T-cell (primary cell): ENCODE measurements around the gene C16orf89. TPM values are rescaled to one million over a fixed set of nuclear protein-coding genes. Genes with fewer than 3 reads are reported as not detected.
A peak's percentile ranks its signal among the peaks of the same experiment; 100 is the strongest.

Source experiments
- ATAC-seq, 4 experiments: fragments of 200-7000 bp in 3 of 4; fragments of 150-1000 bp in 1 of 4; cut with Tn5 transposase; replicated peaks in 1 of 4; 1 replicate in 3 of 4; 2 replicates in 1 of 4; pipeline ENCODE4 v1.10.0; 2021; ENCODE audit warnings: moderate library complexity in 3 of 4, mild to moderate bottlenecking in 2 of 4, moderate number of reproducible peaks in 1 of 4
- CTCF ChIA-PET, 2 donors: fragments of 300-600 bp; sonication (Branson Sonifier 250); formaldehyde crosslinking; loops; one replicate each; lab custom pipeline; 2022; ENCODE audit warnings: antibody characterized with exemption in 2 of 2; lab: Charles Lee
- POLR2A ChIA-PET, 2 donors: fragments of 300-600 bp; sonication (Branson Sonifier 250); formaldehyde crosslinking; loops; one replicate each; lab custom pipeline; 2022; ENCODE audit warnings: antibody characterized with exemption in 2 of 2; lab: Charles Lee
- DNase-seq, 35 experiments: peaks; one replicate each; pipeline versions ENCODE4 v3.0.0 to v3.0.0-alpha.2; 2013 to 2023
- H3K27ac ChIP-seq: one replicate; pipeline ENCODE4 v1.5.1; 2013; ENCODE audit warnings: low read length
- H3K27me3 ChIP-seq, 2 experiments: replicated peaks in 1 of 2; 1 replicate in 1 of 2; 2 replicates in 1 of 2; pipeline versions ENCODE4 v1.6.1 to v1.7.0; 2013; ENCODE audit warnings: low read length in 1 of 2, mixed read lengths in 1 of 2; ENCODE audit not compliant: control insufficient read depth in 2 of 2, insufficient read depth in 2 of 2; ENCODE audit errors: extremely low read depth in 1 of 2
- H3K36me3 ChIP-seq, 2 donors: 1 replicate in 1 of 2; 2 replicates in 1 of 2; pipeline versions ENCODE4 v1.6.1 to v1.7.0; 2013; ENCODE audit warnings: low read length in 1 of 2; ENCODE audit not compliant: control insufficient read depth in 2 of 2, insufficient read depth in 1 of 2; ENCODE audit errors: extremely low read depth in 1 of 2
- H3K4me1 ChIP-seq, 2 experiments: 1 replicate in 1 of 2; 2 replicates in 1 of 2; pipeline versions ENCODE4 v1.6.1 to v1.7.0; 2013; ENCODE audit warnings: low read length in 2 of 2, mixed read lengths in 1 of 2; ENCODE audit not compliant: insufficient read depth in 2 of 2, control insufficient read depth in 1 of 2; ENCODE audit errors: extremely low read depth in 1 of 2
- H3K4me3 ChIP-seq, 2 donors: 1 replicate in 1 of 2; 2 replicates in 1 of 2; pipeline versions ENCODE4 v1.5.1 to v1.7.0; 2013; ENCODE audit warnings: mild to moderate bottlenecking in 2 of 2, low read length in 1 of 2, moderate library complexity in 1 of 2; ENCODE audit not compliant: control insufficient read depth in 1 of 2; ENCODE audit errors: extremely low read depth in 1 of 2
- H3K9me3 ChIP-seq: 2 replicates; pipeline ENCODE4 v1.7.0; 2013
- H3K27ac Mint-ChIP-seq, 2 donors: one replicate each; pipeline ENCODE4 v1.8.0; 2020 to 2021; ENCODE audit warnings: mild to moderate bottlenecking in 2 of 2, mixed read lengths in 2 of 2
- H3K27me3 Mint-ChIP-seq, 2 donors: one replicate each; pipeline ENCODE4 v1.8.0; 2021 to 2022; ENCODE audit warnings: mixed read lengths in 2 of 2
- H3K36me3 Mint-ChIP-seq: one replicate; pipeline ENCODE4 v1.8.0; 2021; ENCODE audit warnings: mixed read lengths
- H3K4me1 Mint-ChIP-seq, 3 donors: one replicate each; pipeline ENCODE4 v1.8.0; 2020 to 2022; ENCODE audit warnings: mixed read lengths in 3 of 3, mild to moderate bottlenecking in 1 of 3
- H3K4me3 Mint-ChIP-seq, 3 donors: one replicate each; pipeline ENCODE4 v1.8.0; 2020 to 2022; ENCODE audit warnings: mild to moderate bottlenecking in 3 of 3, mixed read lengths in 3 of 3, moderate library complexity in 3 of 3
- H3K9me3 Mint-ChIP-seq, 3 donors: one replicate each; pipeline ENCODE4 v1.8.0; 2020 to 2022; ENCODE audit warnings: mixed read lengths in 3 of 3
- WGBS: methylation state at CpG from one replicate; pipeline ENCODE4 v1.1.5; 2013; ENCODE audit warnings: missing lambda C conversion rate; ENCODE audit not compliant: insufficient coverage; 5-methylcytosine and 5-hydroxymethylcytosine counted together
- total RNA-seq, 35 experiments: library from RNA in 6 of 35; stranded (reverse) in 6 of 35; fragments of 120-200 nt in 1 of 35; gene quantifications; one replicate each; pipeline versions ENCODE4 v1.2.1 to v1.2.4 and lab custom pipeline; 2013 to 2026

Gene C16orf89
- total RNA-seq, 5 donors from 2014 or later (not counting 1 experiment from before 2014, with no cell fraction given) = 0.62 to 0.79 TPM; not detected in 3

DNA sequence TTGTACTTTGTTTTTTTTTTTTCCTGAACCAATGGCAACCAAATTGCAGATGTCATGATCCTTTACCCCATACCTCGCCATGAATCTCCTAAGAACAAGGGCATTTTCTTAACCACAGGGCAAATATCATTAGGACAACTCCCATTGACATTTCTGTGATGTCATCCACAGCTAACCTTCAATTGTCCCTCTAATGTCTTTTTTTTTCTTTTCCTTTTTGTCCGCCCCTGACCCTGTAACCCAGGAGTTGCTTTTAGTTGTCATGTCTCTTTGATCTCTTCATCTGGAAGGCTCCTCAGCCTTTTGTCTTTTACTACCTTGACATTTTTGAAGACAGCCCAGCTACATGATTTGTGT is 31.6 kb downstream of the C16orf89 start:
- peak overlapping the region; percentile 77 to 87 (median 78) for H3K4me3 Mint-ChIP-seq
- POLR2A ChIA-PET = no interaction called here
- DNase-seq (no peak), ATAC-seq (no peak)
- no peaks in the 10 kb centered on the region for H3K9me3 ChIP-seq
- CTCF ChIA-PET = no interaction called here
- peak overlapping the region; percentile 68 for H3K27ac ChIP-seq
- H3K27me3 Mint-ChIP-seq = no peaks in the 10 kb centered on the region
- peaks cover 16 to 23% (median 18%) of the 10 kb centered on the region in 3 donors for H3K4me1 Mint-ChIP-seq
- peaks cover 10 to 20% of the 10 kb centered on the region in 2 experiments for H3K4me1 ChIP-seq
- H3K36me3 ChIP-seq = no peaks in the 10 kb centered on the region
- H3K27me3 ChIP-seq = no peaks in the 10 kb centered on the region
- H3K27ac Mint-ChIP-seq = peak overlapping the region; percentile 89 to 90
- H3K4me3 ChIP-seq = peak overlapping the region; percentile 79 to 84
- peaks cover 13% of the 10 kb centered on the region for H3K36me3 Mint-ChIP-seq
- no peaks in the 10 kb centered on the region for H3K9me3 Mint-ChIP-seq
- WGBS = 14% methylated on average over 2 of the region's 2 CpGs

DNA sequence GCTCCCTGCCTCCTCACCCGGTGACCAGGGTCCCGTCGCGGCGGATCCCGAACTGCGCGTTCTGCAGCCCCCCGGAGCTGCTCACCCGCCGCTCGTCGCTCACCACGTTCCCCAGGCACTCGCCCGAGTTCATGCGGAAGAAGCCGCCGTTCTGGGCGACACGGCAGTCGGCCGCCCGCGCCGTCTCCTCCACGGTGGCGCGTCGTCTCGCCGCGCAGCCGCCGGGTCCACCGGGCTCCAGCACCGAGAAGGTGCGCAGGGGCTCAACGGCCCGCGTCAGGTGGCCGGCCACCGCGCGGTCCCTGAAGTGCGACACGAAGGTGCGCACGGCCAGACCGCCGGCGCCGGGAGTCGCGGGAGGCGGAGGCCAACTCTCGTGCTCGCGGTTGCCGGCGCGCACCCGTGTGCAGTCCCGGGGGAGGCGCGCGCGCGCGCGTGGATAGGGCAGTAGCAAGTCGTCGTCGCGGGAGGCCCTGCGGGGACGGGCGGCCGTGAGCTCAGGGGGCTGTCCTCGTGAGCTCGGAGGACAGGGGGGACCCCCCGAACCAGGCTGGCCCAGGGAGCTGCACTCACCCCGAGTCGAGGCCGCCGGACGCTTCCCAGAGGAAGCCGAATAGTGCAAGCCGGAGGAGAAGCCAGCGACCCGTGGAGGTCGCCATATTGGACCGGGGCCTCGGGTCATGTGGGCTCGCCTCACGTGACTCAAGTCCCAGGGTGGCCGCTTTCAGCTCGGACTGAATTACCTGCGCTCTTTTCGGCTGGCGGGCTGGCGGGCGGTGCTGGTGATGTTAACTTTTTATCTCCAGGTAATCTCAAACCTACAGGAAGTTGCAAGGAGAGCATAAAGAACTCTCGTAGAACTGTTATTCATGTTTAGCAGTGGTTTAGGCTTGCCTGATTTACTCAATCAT is 32.2 kb downstream of the C16orf89 start, which contains the start of gene NAGPA:
Gene NAGPA (minus strand): TSS at position 680 of the 911 bp plus-strand sequence. CDS start 21 bp downstream, at position 659.
- H3K9me3 ChIP-seq = no peaks in the 10 kb centered on the region
- Mint-ChIP-seq H3K9me3 (no peaks in the 10 kb centered on the region), H3K4me3 (peak within 1 kb of the TSS; percentile 77 to 87 (median 78)), H3K27ac (peak within 1 kb of the TSS; percentile 89 to 90), H3K36me3 (peaks cover 18% of the 10 kb centered on the region), H3K4me1 (peaks cover 16 to 23% (median 18%) of the 10 kb centered on the region in 3 donors), H3K27me3 (no peaks in the 10 kb centered on the region)
- no peaks in the 10 kb centered on the region for H3K27me3 ChIP-seq
- ATAC-seq (peak; percentile 89 to 96 (median 94)), DNase-seq (peak; percentile 67 to 88 (median 81))
- POLR2A ChIA-PET = no interaction called here
- H3K4me3 ChIP-seq = peak within 1 kb of the TSS; percentile 79 to 84
- WGBS = under 1% methylated on average over 97 of the region's 104 CpGs
- H3K4me1 ChIP-seq = peaks cover 10 to 20% of the 10 kb centered on the region in 2 experiments
- peaks cover 0 to 4% of the 10 kb centered on the region in 2 donors for H3K36me3 ChIP-seq
- H3K27ac ChIP-seq = peak within 1 kb of the TSS; percentile 68
- CTCF ChIA-PET = no interaction called here

DNA sequence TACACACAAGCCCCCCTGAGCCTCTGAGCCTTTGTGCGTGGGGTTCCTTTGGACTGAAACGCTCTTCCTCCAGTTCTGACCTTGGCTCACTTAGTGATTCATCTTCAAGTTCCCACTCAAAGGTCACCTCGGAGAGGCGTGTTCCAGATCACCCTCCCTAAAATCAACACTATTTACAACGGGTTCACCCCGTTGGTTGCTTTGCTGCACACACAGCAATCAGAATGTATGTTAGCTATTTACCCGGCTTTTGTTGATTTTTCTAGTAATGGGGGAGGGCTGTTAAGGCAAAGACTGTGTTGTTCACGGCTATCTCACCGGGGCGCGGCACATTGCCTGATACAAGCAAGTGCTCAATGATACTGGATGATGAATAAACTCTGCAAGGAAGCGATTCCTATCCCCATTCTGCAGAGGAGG is 33.0 kb downstream of the C16orf89 start:
- no peaks in the 10 kb centered on the region for H3K27me3 Mint-ChIP-seq
- no peaks in the 10 kb centered on the region for H3K9me3 Mint-ChIP-seq
- ATAC-seq (no peak), DNase-seq (no peak)
- Histone ChIP-seq H3K4me1 (peaks cover 10 to 20% of the 10 kb centered on the region in 2 experiments), H3K27me3 (no peaks in the 10 kb centered on the region), H3K36me3 (peaks cover 0 to 8% of the 10 kb centered on the region in 2 donors), H3K9me3 (no peaks in the 10 kb centered on the region), H3K4me3 (peak overlapping the region; percentile 79 to 84), H3K27ac (no peak overlapping the region)
- peaks cover 16 to 23% (median 18%) of the 10 kb centered on the region in 3 donors for H3K4me1 Mint-ChIP-seq
- peak overlapping the region; percentile 61 to 70 for H3K27ac Mint-ChIP-seq
- H3K36me3 Mint-ChIP-seq = peaks cover 18% of the 10 kb centered on the region
- ChIA-PET CTCF (no interaction called here), POLR2A (no interaction called here)
- WGBS = 49% methylated on average over 7 of the region's 12 CpGs
- peak overlapping the region; percentile 77 to 87 (median 78) for H3K4me3 Mint-ChIP-seq

DNA sequence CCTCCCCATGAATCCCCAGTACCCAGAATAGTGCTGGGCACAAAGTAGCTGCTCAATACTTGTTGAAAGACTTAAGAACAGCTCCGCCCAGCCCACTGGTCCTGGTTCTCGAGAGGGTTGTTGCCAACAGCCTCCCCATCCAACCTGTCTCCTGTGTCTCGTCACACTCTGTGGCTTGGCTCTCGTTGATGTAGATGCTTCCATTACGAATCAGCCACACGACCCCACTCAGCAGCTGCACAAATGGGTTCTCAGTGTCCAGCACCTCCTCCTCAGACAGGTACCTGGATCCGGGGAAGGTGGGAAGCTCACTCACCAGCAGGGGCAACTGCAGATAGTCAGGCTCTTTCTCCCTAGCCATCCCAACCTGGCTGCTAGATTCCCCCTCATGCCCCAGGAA is 34.2 kb downstream of the C16orf89 start:
- ATAC-seq (no peak), DNase-seq (no peak)
- no peaks in the 10 kb centered on the region for H3K9me3 ChIP-seq
- Mint-ChIP-seq H3K36me3 (peaks cover 21% of the 10 kb centered on the region), H3K27ac (no peak overlapping the region), H3K9me3 (no peaks in the 10 kb centered on the region), H3K4me3 (peak overlapping the region; percentile 51 to 77 (median 57)), H3K27me3 (no peaks in the 10 kb centered on the region), H3K4me1 (peaks cover 16 to 23% (median 18%) of the 10 kb centered on the region in 3 donors)
- H3K27me3 ChIP-seq = no peaks in the 10 kb centered on the region
- H3K27ac ChIP-seq = no peak overlapping the region
- peaks cover 10 to 20% of the 10 kb centered on the region in 2 experiments for H3K4me1 ChIP-seq
- no peak overlapping the region for H3K4me3 ChIP-seq
- 91% methylated on average over 7 of the region's 7 CpGs for WGBS
- POLR2A ChIA-PET = no interaction called here
- CTCF ChIA-PET = no interaction called here
- peaks cover 4 to 14% of the 10 kb centered on the region in 2 donors for H3K36me3 ChIP-seq

DNA sequence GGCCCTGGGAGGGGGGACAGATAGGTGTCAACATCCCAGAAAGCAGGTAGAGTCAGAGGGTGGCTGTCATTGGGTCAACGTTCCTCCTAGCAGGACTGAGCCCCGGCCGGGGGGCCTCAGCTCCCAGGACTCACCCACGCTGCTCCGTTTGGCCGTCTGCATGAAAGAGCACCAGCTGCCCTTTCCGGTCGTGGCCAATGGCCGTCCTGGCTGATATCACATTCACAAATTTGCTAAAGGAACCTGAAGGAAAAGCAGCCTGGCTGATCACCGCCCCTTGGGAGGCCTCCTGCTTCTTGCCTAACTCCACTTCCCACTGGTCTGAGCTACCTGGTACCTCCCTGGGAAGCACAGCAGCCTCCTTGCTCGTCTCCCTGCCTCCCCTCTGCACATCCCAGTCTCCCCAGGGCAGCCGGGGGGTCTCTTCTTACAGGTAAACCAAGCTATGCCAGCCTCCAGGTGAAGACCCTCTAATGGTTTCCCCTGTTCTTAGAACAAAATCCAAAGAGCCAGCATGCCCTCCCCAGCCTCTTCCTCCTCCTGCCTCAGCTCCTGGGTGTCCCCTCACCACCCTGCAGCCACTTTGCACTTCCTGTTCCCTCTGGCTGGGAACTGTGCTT is 35.4 kb downstream of the C16orf89 start:
- peaks cover 21% of the 10 kb centered on the region for H3K36me3 Mint-ChIP-seq
- ATAC-seq (no peak), DNase-seq (no peak)
- Histone ChIP-seq H3K4me1 (peaks cover 10 to 20% of the 10 kb centered on the region in 2 experiments), H3K9me3 (no peaks in the 10 kb centered on the region), H3K36me3 (peaks cover 4 to 17% of the 10 kb centered on the region in 2 donors), H3K27me3 (no peaks in the 10 kb centered on the region), H3K4me3 (no peak overlapping the region), H3K27ac (no peak overlapping the region)
- 94% methylated on average over 12 of the region's 12 CpGs for WGBS
- CTCF ChIA-PET = no interaction called here
- no peak overlapping the region for H3K4me3 Mint-ChIP-seq
- POLR2A ChIA-PET = no interaction called here
- H3K27me3 Mint-ChIP-seq = no peaks in the 10 kb centered on the region
- no peaks in the 10 kb centered on the region for H3K9me3 Mint-ChIP-seq
- no peak overlapping the region for H3K27ac Mint-ChIP-seq
- H3K4me1 Mint-ChIP-seq = peaks cover 16 to 23% (median 18%) of the 10 kb centered on the region in 3 donors

DNA sequence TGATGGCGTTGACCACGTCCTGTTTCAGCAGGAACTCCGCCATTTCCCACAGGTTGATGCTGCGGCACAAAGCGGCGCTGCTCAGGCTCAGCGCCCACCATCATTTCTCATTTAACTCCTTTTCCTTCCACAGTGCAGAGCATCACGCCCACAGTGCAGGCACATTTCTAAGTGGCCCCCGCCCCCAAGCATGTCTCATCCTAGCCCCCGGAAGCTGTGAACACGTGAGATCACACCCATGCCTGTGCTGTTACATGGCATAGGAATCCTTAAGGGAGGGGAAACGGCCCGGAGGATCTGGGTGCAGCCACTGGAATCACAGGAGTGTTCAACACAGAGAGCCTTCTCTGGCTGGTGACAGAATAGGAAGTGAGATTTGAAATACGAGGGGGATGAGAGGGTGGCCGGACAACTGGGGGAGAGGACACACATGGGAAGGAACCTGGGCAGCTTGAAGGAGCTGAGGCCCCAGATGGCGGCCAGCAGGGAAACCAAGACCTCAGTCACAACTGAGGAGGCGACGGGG is 36.7 kb downstream of the C16orf89 start:
- no peaks in the 10 kb centered on the region for H3K9me3 Mint-ChIP-seq
- H3K4me3 Mint-ChIP-seq = no peak overlapping the region
- POLR2A ChIA-PET = no interaction called here

More for the DNA sequence above, 36.7 kb downstream of the C16orf89 start:
- Histone ChIP-seq H3K27me3 (no peaks in the 10 kb centered on the region), H3K9me3 (no peaks in the 10 kb centered on the region), H3K4me3 (no peak overlapping the region), H3K4me1 (peaks cover 4 to 12% of the 10 kb centered on the region in 2 experiments), H3K27ac (no peak overlapping the region), H3K36me3 (peaks cover 4 to 17% of the 10 kb centered on the region in 2 donors)
- DNase-seq = no peak
- no peak for ATAC-seq
- Mint-ChIP-seq H3K27ac (no peak overlapping the region), H3K4me1 (peaks cover 10 to 13% (median 10%) of the 10 kb centered on the region in 3 donors), H3K27me3 (no peaks in the 10 kb centered on the region), H3K36me3 (peaks cover 25% of the 10 kb centered on the region)
- CTCF ChIA-PET = no interaction called here
- WGBS = 91% methylated on average over 15 of the region's 18 CpGs
